ENCODE measurements around the gene MTPN. TPM values are rescaled to one million over a fixed set of nuclear protein-coding genes. Genes with fewer than 3 reads are reported as not detected.

Gene MTPN
- 10 to 100 TPM; 66.3 to 94.6 (median 75.0) TPM for total RNA-seq

GRCh38 chr7:135977007-135977741 lies at the start of gene MTPN:
MTPN (minus strand) TSS chr7:135977359; CDS start chr7:135977100, 259 bp downstream.
- TF ChIP-seq, protein P1, sequence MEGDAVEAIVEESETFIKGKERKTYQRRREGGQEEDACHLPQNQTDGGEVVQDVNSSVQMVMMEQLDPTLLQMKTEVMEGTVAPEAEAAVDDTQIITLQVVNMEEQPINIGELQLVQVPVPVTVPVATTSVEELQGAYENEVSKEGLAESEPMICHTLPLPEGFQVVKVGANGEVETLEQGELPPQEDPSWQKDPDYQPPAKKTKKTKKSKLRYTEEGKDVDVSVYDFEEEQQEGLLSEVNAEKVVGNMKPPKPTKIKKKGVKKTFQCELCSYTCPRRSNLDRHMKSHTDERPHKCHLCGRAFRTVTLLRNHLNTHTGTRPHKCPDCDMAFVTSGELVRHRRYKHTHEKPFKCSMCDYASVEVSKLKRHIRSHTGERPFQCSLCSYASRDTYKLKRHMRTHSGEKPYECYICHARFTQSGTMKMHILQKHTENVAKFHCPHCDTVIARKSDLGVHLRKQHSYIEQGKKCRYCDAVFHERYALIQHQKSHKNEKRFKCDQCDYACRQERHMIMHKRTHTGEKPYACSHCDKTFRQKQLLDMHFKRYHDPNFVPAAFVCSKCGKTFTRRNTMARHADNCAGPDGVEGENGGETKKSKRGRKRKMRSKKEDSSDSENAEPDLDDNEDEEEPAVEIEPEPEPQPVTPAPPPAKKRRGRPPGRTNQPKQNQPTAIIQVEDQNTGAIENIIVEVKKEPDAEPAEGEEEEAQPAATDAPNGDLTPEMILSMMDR (IDR thresholded peaks at IDR 0.05), result no peak
- TF ChIP-seq POLR2A (IDR thresholded peaks at IDR 0.05) (peak; percentile 17 to 62), EP300 (IDR thresholded peaks at IDR 0.05) (peak; percentile 65 to 83)
- peak within 1 kb of the TSS; percentile 76 to 92 (median 88) for H3K4me3 ChIP-seq
- 0 to 1% methylated on average over 44 to 47 of the region's 47 CpGs for WGBS, 2 donors
- no peaks in the 10 kb centered on the region for H3K9me3 ChIP-seq
- no peaks in the 10 kb centered on the region for H3K27me3 ChIP-seq
- peak; percentile 95 to 98 for DNase-seq (ENCODE audit: low spot score in 2 of 2)
- H3K27ac ChIP-seq, result peak within 1 kb of the TSS; percentile 49 to 90 (median 86)
- peaks cover 0 to 49% (median 25%) of the 10 kb centered on the region in 4 donors for H3K4me1 ChIP-seq
- peaks cover 0 to 6% (median 0%) of the 10 kb centered on the region in 3 donors for H3K36me3 ChIP-seq

- H3K4me3 ChIP-seq, result no peak overlapping the region
- H3K27me3 ChIP-seq, result no peaks in the 10 kb centered on the region
- H3K36me3 ChIP-seq, result no peaks in the 10 kb centered on the region
- no peaks in the 10 kb centered on the region for H3K9me3 ChIP-seq
- TF ChIP-seq EP300 (IDR thresholded peaks at IDR 0.05) (no peak), POLR2A (IDR thresholded peaks at IDR 0.05) (no peak)
- TF ChIP-seq, protein P1 (IDR thresholded peaks at IDR 0.05), result no peak
- no peaks in the 10 kb centered on the region for H3K4me1 ChIP-seq
- no peak overlapping the region for H3K27ac ChIP-seq
- WGBS, 2 donors, result 76 to 85% methylated on average over 2 of the region's 2 CpGs
- no peak for DNase-seq (ENCODE audit: low spot score in 2 of 2)
These were observed 49.0 kb upstream of the MTPN start for GRCh38 chr7:136026209-136026608.

DNA sequence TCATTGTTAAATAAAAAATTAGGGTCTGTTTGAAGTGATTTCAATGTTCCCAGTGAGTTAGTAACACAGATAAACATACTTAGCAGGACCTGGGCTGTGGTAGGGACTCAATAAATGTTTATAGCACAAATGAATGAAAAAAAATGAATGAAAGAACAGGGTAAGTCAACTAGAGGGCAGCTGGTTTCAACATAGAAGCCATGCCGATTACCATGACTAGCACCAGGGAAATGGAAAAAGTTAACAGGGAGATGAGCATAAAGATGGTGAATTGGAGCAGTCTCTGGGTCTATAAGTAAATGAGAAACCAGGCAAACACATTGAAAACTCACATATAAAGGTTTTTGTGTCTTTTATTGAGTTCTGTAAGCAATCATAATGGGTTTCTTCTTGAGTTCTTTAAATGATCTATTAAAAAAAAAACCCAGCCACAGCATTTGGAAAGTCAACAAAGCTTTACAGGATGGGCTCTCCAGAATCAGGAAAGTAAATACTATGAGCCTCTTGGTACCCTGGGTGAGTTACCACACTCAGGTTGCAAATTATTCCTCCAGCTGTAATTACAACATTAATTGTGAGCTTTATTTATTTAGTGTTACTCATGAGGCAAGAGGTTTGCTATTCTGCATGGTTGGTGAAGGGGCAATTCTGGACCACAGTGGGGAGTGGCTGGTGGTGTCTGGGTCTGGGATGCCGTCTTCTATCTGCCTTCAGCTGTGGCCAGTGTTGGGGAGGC lies 46.1 kb upstream of the MTPN start:
- H3K9me3 ChIP-seq, result no peaks in the 10 kb centered on the region
- no peak overlapping the region for H3K4me3 ChIP-seq
- 68 to 69% methylated on average over 2 of the region's 2 CpGs for WGBS, 2 donors
- no peak for DNase-seq (ENCODE audit: low spot score in 2 of 2)
- TF ChIP-seq, protein P1 (IDR thresholded peaks at IDR 0.05), result no peak
- TF ChIP-seq EP300 (IDR thresholded peaks at IDR 0.05) (no peak), POLR2A (IDR thresholded peaks at IDR 0.05) (no peak)
- H3K27ac ChIP-seq, result no peak overlapping the region
- H3K36me3 ChIP-seq, result no peaks in the 10 kb centered on the region
- H3K27me3 ChIP-seq, result no peaks in the 10 kb centered on the region
- H3K4me1 ChIP-seq, result no peaks in the 10 kb centered on the region

DNA sequence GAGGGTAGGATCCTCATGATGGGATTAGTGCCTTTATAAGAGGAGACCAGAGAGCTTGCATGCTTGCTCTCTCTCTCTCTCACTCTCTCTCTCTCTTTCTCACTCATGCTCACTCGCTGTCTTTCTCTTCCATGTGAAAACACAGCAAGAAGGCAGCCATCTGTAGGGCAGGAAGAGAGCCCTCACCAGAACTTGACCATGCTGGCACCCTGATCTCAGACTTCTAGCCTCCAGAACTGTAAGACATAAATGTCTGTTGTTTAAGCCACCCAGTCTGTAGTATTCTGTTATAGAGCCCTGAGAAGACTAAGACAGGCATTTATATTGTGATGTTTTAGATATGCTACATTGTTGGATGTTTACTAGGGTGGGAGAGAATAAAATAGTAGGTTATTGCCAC lies 43.4 kb upstream of the MTPN start:
- no peaks in the 10 kb centered on the region for H3K36me3 ChIP-seq
- H3K4me1 ChIP-seq, result no peaks in the 10 kb centered on the region
- H3K9me3 ChIP-seq, result no peaks in the 10 kb centered on the region
- no peak overlapping the region for H3K4me3 ChIP-seq
- 69 to 79% methylated on average over 1 of the region's 1 CpG for WGBS, 2 donors
- no peaks in the 10 kb centered on the region for H3K27me3 ChIP-seq
- H3K27ac ChIP-seq, result no peak overlapping the region
- no peak for TF ChIP-seq EP300 (IDR thresholded peaks at IDR 0.05)
- TF ChIP-seq, protein P1 (IDR thresholded peaks at IDR 0.05), result no peak
- no peak for TF ChIP-seq POLR2A (IDR thresholded peaks at IDR 0.05)
- DNase-seq (ENCODE audit: low spot score in 2 of 2), result no peak

DNA sequence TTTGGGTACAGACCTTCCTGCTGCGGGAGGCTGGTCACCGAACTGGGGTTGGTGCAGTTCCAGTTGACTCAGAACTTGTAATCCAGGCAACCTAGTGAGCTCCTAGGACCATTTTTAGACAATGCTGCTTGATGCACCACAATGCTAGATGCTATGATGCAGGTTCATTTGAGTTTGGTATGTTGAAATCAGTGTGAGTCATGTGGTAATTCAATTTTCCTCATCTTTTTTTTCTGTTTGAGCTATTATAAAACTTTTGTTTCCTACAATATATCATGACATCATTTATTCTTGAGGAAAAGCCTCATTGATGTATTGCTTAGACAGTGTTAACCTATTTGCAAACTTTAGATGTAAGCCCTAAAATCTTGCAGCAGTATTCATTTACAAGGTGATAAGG lies 40.9 kb upstream of the MTPN start:
- Histone ChIP-seq H3K27me3 (no peaks in the 10 kb centered on the region), H3K9me3 (no peaks in the 10 kb centered on the region), H3K36me3 (no peaks in the 10 kb centered on the region), H3K4me1 (no peaks in the 10 kb centered on the region), H3K4me3 (no peak overlapping the region), H3K27ac (no peak overlapping the region)
- no peak for DNase-seq (ENCODE audit: low spot score in 2 of 2)
- WGBS, 2 donors, result 91 to 100% methylated on average over 2 of the region's 2 CpGs
- TF ChIP-seq, protein P1 (IDR thresholded peaks at IDR 0.05), result no peak
- TF ChIP-seq POLR2A (IDR thresholded peaks at IDR 0.05) (no peak), EP300 (IDR thresholded peaks at IDR 0.05) (no peak)
